GM12864 (cell line): Measurements from ENCODE around the gene PPM1D.
"Not testable (repeated sequence)": the region's sequence is repeated elsewhere in the genome, so short reads cannot be mapped to it uniquely, and the experiment has no call there.

Experiments used
- DNase-seq: peaks from one replicate; pipeline ENCODE4 v3.0.0-alpha.2; 2011; ENCODE audit warnings: low read depth
- H3K4me3 ChIP-seq: 2 replicates; pipeline ENCODE4 v1.5.1; 2011; ENCODE audit warnings: mild to moderate bottlenecking, low read depth, low read length, control low read depth
- CTCF ChIP-seq: IDR thresholded peaks from 2 replicates; pipeline ENCODE4 v1.5.1; 2011; ENCODE audit warnings: low read depth, mild to moderate bottlenecking, moderate library complexity, low read length, control low read depth, inconsistent platforms; ENCODE audit errors: missing control alignments

Gene PPM1D

GRCh38 chr17:60656499-60656898 is 56.5 kb downstream of the PPM1D start:
- no peak for TF ChIP-seq CTCF

GRCh38 chr17:60659156-60659555 is 59.2 kb downstream of the PPM1D start:
- no peak for TF ChIP-seq CTCF
- no peak overlapping the region for H3K4me3 ChIP-seq
- DNase-seq = no peak

More at GRCh38 chr17:60656499-60656898, 56.5 kb downstream of the PPM1D start:
- H3K4me3 ChIP-seq = no peak overlapping the region
- DNase-seq = no peak

- no peak overlapping the region for H3K4me3 ChIP-seq
- TF ChIP-seq CTCF = no peak
- no peak for DNase-seq
These were observed 61.5 kb downstream of the PPM1D start for GRCh38 chr17:60661489-60661888.

GRCh38 chr17:60664022-60664421 is 64.0 kb downstream of the PPM1D start:
- H3K4me3 ChIP-seq = no peak overlapping the region
- no peak for TF ChIP-seq CTCF
- no peak for DNase-seq

GRCh38 chr17:60665602-60666001 is 65.6 kb downstream of the PPM1D start:
- TF ChIP-seq CTCF = no peak
- H3K4me3 ChIP-seq = no peak overlapping the region
- no peak for DNase-seq

- H3K4me3 ChIP-seq, DNase-seq: not testable (repeated sequence)
These were observed 68.7 kb downstream of the PPM1D start for GRCh38 chr17:60668741-60669140.

GRCh38 chr17:60671482-60671881 is 71.5 kb downstream of the PPM1D start:
- DNase-seq = no peak
- no peak overlapping the region for H3K4me3 ChIP-seq
- no peak for TF ChIP-seq CTCF

- not testable (repeated sequence) for H3K4me3 ChIP-seq
These were observed 74.6 kb downstream of the PPM1D start for GRCh38 chr17:60674637-60675036.

More at GRCh38 chr17:60674637-60675036, 74.6 kb downstream of the PPM1D start:
- not testable (repeated sequence) for DNase-seq
